A673 (cell line): ENCODE results near the gene C9orf50. TPM values are rescaled to one million over a fixed set of nuclear protein-coding genes. Genes with fewer than 3 reads are reported as not detected.
A peak's percentile ranks its signal among the peaks of the same experiment; 100 is the strongest.
"Not testable (repeated sequence)": the region's sequence is repeated elsewhere in the genome, so short reads cannot be mapped to it uniquely, and the experiment has no call there.

ENCODE experiments used
- BruUV-seq: library from RNA; stranded (reverse); fragments of 400-500 nt; replicated peaks from 2 replicates; lab custom pipeline; 2021; lab: Mats Ljungman, UMichigan
- CTCF ChIA-PET: fragments of 300-600 bp; sonication (Branson Sonifier 250); formaldehyde crosslinking; loops from one replicate; lab custom pipeline; 2022; ENCODE audit warnings: antibody characterized with exemption; lab: Charles Lee
- POLR2A ChIA-PET: fragments of 300-600 bp; sonication (Branson Sonifier 250); formaldehyde crosslinking; loops from one replicate; lab custom pipeline; 2022; ENCODE audit warnings: antibody characterized with exemption; ENCODE audit not compliant: low non-redundant PET; lab: Charles Lee
- DNase-seq: peaks from one replicate; pipeline ENCODE4 v3.0.0-alpha.2; 2015; ENCODE audit warnings: low spot score
- H3K27ac ChIP-seq: fragments of 200-600 bp; sonication (generic); 2 replicates; pipeline ENCODE4 v1.5.1; 2016; ENCODE audit warnings: mixed run types, low read depth, mild to moderate bottlenecking, mixed read lengths, antibody characterized with exemption, low read length; ENCODE audit not compliant: poor library complexity, severe bottlenecking
- H3K27me3 ChIP-seq: fragments of 200-600 bp; sonication (generic); replicated peaks from 2 replicates; pipeline ENCODE4 v1.6.1; 2017; ENCODE audit warnings: mixed run types, low read depth, mild to moderate bottlenecking, mixed read lengths, antibody characterized with exemption, low read length; ENCODE audit not compliant: insufficient read depth, poor library complexity
- H3K36me3 ChIP-seq: fragments of 200-600 bp; sonication (generic); 2 replicates; pipeline ENCODE4 v1.6.1; 2016; ENCODE audit warnings: mixed run types, mild to moderate bottlenecking, mixed read lengths, antibody characterized with exemption, low read length; ENCODE audit not compliant: insufficient read depth, poor library complexity, severe bottlenecking
- H3K4me1 ChIP-seq: fragments of 200-600 bp; sonication (generic); 2 replicates; pipeline ENCODE4 v1.6.1; 2017; ENCODE audit warnings: mixed run types, mild to moderate bottlenecking, mixed read lengths, antibody characterized with exemption, low read length; ENCODE audit not compliant: insufficient read depth, poor library complexity, severe bottlenecking
- H3K4me3 ChIP-seq: fragments of 200-600 bp; sonication (generic); 2 replicates; pipeline ENCODE4 v1.5.1; 2016; ENCODE audit warnings: low read depth, mixed run types, mild to moderate bottlenecking, mixed read lengths, low read length; ENCODE audit not compliant: poor library complexity, severe bottlenecking
- H3K9me3 ChIP-seq: fragments of 200-600 bp; sonication (generic); 2 replicates; pipeline ENCODE4 v1.6.1; 2016; ENCODE audit warnings: mixed run types, low read depth, mild to moderate bottlenecking, mixed read lengths, antibody characterized with exemption, low read length; ENCODE audit not compliant: poor library complexity, severe bottlenecking
- CTCF ChIP-seq: fragments of 300-800, 200-600 bp; sonication (generic); conservative IDR thresholded peaks from 2 replicates; pipeline ENCODE4 v1.5.1; 2017; ENCODE audit warnings: low read depth, mild to moderate bottlenecking, antibody characterized with exemption, low read length, moderate library complexity, mixed read lengths
- EZH2 ChIP-seq: fragments of 200-600 bp; sonication (generic); IDR thresholded peaks from 2 replicates; pipeline ENCODE4 v1.6.1; 2017; ENCODE audit warnings: borderline replicate concordance, low read depth, mild to moderate bottlenecking, mixed read lengths, antibody characterized with exemption, low read length; ENCODE audit not compliant: poor library complexity, severe bottlenecking
- intact Hi-C: fragments of 100-400 bp; cut with micrococcal nuclease; formaldehyde crosslinking; loops from one replicate; pipeline ENCODE4 v1.10.0; 2022; ENCODE audit not compliant: unreplicated experiment
- total RNA-seq: library from RNA; stranded (reverse); gene quantifications from 2 replicates; pipeline ENCODE4 v1.2.3, GENCODE V29; 2021

C9orf50 gene
- total RNA-seq, 1 experiment from 2014 or later = not detected

- ChIA-PET CTCF (interaction anchor here (0.6 to 0.7 kb wide), 2 partner anchors 61 to 845 kb away, joined by 3 read pairs; no protein-coding TSS in a partner anchor), POLR2A (no interaction called here)
- Histone ChIP-seq H3K36me3 (no peaks in the 10 kb centered on the region), H3K9me3 (no peaks in the 10 kb centered on the region), H3K4me3 (peak overlapping the region; percentile 54), H3K4me1 (peaks cover 39% of the 10 kb centered on the region), H3K27ac (peak overlapping the region; percentile 42), H3K27me3 (no peaks in the 10 kb centered on the region)
- intact Hi-C loops = no loop called here
- TF ChIP-seq EZH2 (no peak), CTCF (no peak)
- BruUV-seq = no TSS peak
- DNase-seq = no peak
Measured at GRCh38 chr9:129665814-129666520, 45.1 kb upstream of the C9orf50 start.

GRCh38 chr9:129665389-129665775, 44.5 kb upstream of the C9orf50 start, which contains the start of gene PRRX2:
TSS of gene PRRX2 (plus strand) at chr9:129665647. CDS start at chr9:129665868, 221 bp downstream.
- Histone ChIP-seq H3K27ac (peak within 1 kb of the TSS; percentile 47), H3K27me3 (no peaks in the 10 kb centered on the region), H3K9me3 (no peaks in the 10 kb centered on the region), H3K36me3 (no peaks in the 10 kb centered on the region), H3K4me3 (peak within 1 kb of the TSS; percentile 54), H3K4me1 (peaks cover 33% of the 10 kb centered on the region)
- ChIA-PET CTCF (interaction anchor here (0.7 kb wide), 1 partner anchor 845 kb away, joined by 3 read pairs; no protein-coding TSS in a partner anchor), POLR2A (no interaction called here)
- TF ChIP-seq EZH2 (no peak), CTCF (no peak)
- DNase-seq = peak; percentile 88
- intact Hi-C loops = no loop called here
- no TSS peak for BruUV-seq

GRCh38 chr9:129664746-129665388, 44.0 kb upstream of the C9orf50 start:
- H3K4me1 ChIP-seq = peaks cover 28% of the 10 kb centered on the region
- no peaks in the 10 kb centered on the region for H3K36me3 ChIP-seq
- H3K27ac ChIP-seq = peak overlapping the region; percentile 47
- ChIA-PET CTCF (interaction anchor here (0.5 kb wide), 1 partner anchor 238 kb away, joined by 3 read pairs; no protein-coding TSS in a partner anchor), POLR2A (no interaction called here)
- TF ChIP-seq CTCF = no peak
- TF ChIP-seq EZH2 = no peak
- no peak for DNase-seq
- intact Hi-C loops = no loop called here
- no TSS peak for BruUV-seq
- H3K9me3 ChIP-seq = no peaks in the 10 kb centered on the region
- H3K4me3 ChIP-seq = peak overlapping the region; percentile 54
- H3K27me3 ChIP-seq = no peaks in the 10 kb centered on the region

GRCh38 chr9:129662239-129662638, 41.3 kb upstream of the C9orf50 start:
- CTCF ChIA-PET = interaction anchor here (0.7 kb wide), 1 partner anchor 1053 kb away, joined by 7 read pairs; no protein-coding TSS in a partner anchor
- H3K9me3 ChIP-seq, intact Hi-C loops, H3K36me3 ChIP-seq, H3K27me3 ChIP-seq, H3K4me1 ChIP-seq, POLR2A ChIA-PET, H3K4me3 ChIP-seq, BruUV-seq, DNase-seq, H3K27ac ChIP-seq: not testable (repeated sequence)
